Sigmoid colon (tissue), 7 donors: ENCODE data around the gene TRUB2. TPM values are rescaled to one million over a fixed set of nuclear protein-coding genes. Genes with fewer than 3 reads are reported as not detected.
A peak's percentile ranks its signal among the peaks of the same experiment; 100 is the strongest.

Source experiments
- DNase-seq: peaks from one replicate; pipeline ENCODE4 v3.0.0-alpha.2; 2019
- H3K27ac ChIP-seq, 4 donors: fragments of 200-600 bp; sonication (generic); one replicate each; pipeline ENCODE4 v1.5.1; 2016 to 2019; ENCODE audit warnings: mild to moderate bottlenecking in 1 of 4
- H3K27me3 ChIP-seq, 3 donors: fragments of 200-600 bp; sonication (generic); one replicate each; pipeline ENCODE4 v1.5.1; 2019; ENCODE audit warnings: mild to moderate bottlenecking in 1 of 3
- H3K36me3 ChIP-seq, 4 donors: fragments of 200-600 bp; sonication (generic); one replicate each; pipeline ENCODE4 v1.5.1; 2016 to 2019
- H3K4me1 ChIP-seq, 4 donors: fragments of 200-600 bp; sonication (generic); one replicate each; pipeline ENCODE4 v1.5.1; 2017 to 2019
- H3K4me3 ChIP-seq, 4 donors: fragments of 200-600 bp; sonication (generic); one replicate each; pipeline ENCODE4 v1.5.1; 2017 to 2019; ENCODE audit warnings: mild to moderate bottlenecking in 2 of 4, moderate library complexity in 1 of 4
- H3K9me3 ChIP-seq, 4 donors: fragments of 200-600 bp in 3 of 4; sonication (generic) in 3 of 4; one replicate each; pipeline versions ENCODE4 v1.5.1 to v1.6.1; 2013 to 2019
- CTCF ChIP-seq, 4 experiments: fragments of 450-650 bp in 3 of 4; fragments of 200-600 bp in 1 of 4; IDR thresholded peaks; one replicate each; pipeline ENCODE4 v1.5.1; 2016 to 2019; ENCODE audit warnings: antibody characterized with exemption in 4 of 4, mild to moderate bottlenecking in 3 of 4, moderate library complexity in 2 of 4
- EP300 ChIP-seq, 4 donors: sonication (generic); formaldehyde crosslinking; IDR thresholded peaks; one replicate each; pipeline ENCODE4 v1.6.1; 2017; ENCODE audit warnings: antibody characterized with exemption in 4 of 4
- POLR2A ChIP-seq, 2 donors: fragments of 450-650 bp; IDR thresholded peaks; one replicate each; pipeline ENCODE4 v1.6.1; 2016; ENCODE audit warnings: antibody characterized with exemption in 2 of 2, mild to moderate bottlenecking in 2 of 2, moderate library complexity in 2 of 2
- POLR2AphosphoS5 ChIP-seq, 4 donors: sonication (generic); formaldehyde crosslinking; IDR thresholded peaks; one replicate each; pipeline ENCODE4 v1.6.1; 2017; ENCODE audit warnings: antibody characterized with exemption in 4 of 4
- WGBS, 2 donors: extraction: QIAGEN DNeasy Blood & Tissue Kit; methylation state at CpG; one replicate each; pipeline ENCODE4 v1.1.7; 2013; 5-methylcytosine and 5-hydroxymethylcytosine counted together
- intact Hi-C: fragments of 100-400 bp; cut with DNase I; formaldehyde crosslinking; loops from one replicate; pipeline ENCODE4 v1.15.1; 2023
- polyA plus RNA-seq, 3 donors: library from polyadenylated mRNA; stranded (reverse); fragments of 200-250 nt; gene quantifications; one replicate each; pipeline ENCODE4 v1.2.3, GENCODE V29; 2013
- total RNA-seq, 4 donors: library from RNA; depleted of rRNA; stranded (reverse); fragments of >200 nt; gene quantifications; one replicate each; pipeline ENCODE4 v1.1.0, GENCODE V29; 2016
- donor health status: healthy with polysubstance abuse.
- donor health status: Bipolar disorder and iron deficiency.
- donor health status: healthy.

TRUB2 gene
- total and polyA plus RNA-seq, 7 donors = 7.6 to 20.8 (median 14.1) TPM

- peaks cover 8 to 42% (median 19%) of the 10 kb centered on the region in 4 donors for H3K36me3 ChIP-seq
- peaks cover 0 to 27% (median 25%) of the 10 kb centered on the region in 4 donors for H3K4me1 ChIP-seq
- TF ChIP-seq POLR2AphosphoS5 (IDR thresholded peaks at IDR 0.05) = no peak
- TF ChIP-seq POLR2A (IDR thresholded peaks at IDR 0.05) = no peak
- no peak for TF ChIP-seq CTCF (IDR thresholded peaks at IDR 0.05)
- TF ChIP-seq EP300 (IDR thresholded peaks at IDR 0.05) = no peak
- 21 to 25% methylated on average over 16 of the region's 16 CpGs for WGBS, 2 donors
- DNase-seq = no peak
- H3K27ac ChIP-seq = peak overlapping the region; percentile 85 to 90 (median 88)
- H3K4me3 ChIP-seq = peak overlapping the region; percentile 63 to 97 (median 86)
- no peaks in the 10 kb centered on the region for H3K9me3 ChIP-seq
- no peaks in the 10 kb centered on the region for H3K27me3 ChIP-seq
- intact Hi-C loops = loop anchor here (2.0 to 5.0 kb wide), 2 partner anchors 18 to 46 kb away; partner anchors contain the start of genes GOLGA2, SLC27A4 and SWI5
Measured at GRCh38 chr9:128323212-128323730, 1.0 kb upstream of the TRUB2 start.

DNA sequence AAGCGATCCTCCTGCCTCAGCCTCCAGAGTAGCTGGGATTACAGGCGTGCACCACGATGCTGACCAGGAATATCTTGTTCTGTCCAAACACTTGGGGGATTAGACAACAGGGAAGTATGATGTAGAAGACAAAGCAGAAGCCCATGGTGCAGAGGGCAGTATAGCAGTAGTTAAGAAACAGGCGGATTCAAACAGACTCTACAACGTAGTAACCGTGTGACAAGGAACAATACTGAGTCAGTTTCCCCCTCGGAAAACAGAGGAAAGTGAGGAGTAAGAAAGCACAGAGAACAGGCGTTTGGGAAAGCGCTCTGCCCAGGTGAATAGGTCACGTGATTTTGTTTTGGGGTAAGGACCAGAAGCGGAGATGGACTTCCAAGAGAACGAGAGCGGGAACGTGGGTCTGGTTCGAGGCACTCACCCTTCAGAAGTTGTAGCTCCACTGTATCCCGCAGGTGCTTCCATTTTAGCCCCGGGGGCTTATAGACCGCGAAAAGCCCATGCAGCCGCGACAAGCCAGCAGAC is 306 bp downstream of the TRUB2 start:
- H3K36me3 ChIP-seq = peaks cover 7 to 42% (median 14%) of the 10 kb centered on the region in 4 donors
- no peaks in the 10 kb centered on the region for H3K9me3 ChIP-seq
- no peak for DNase-seq
- peak overlapping the region; percentile 85 to 90 (median 88) for H3K27ac ChIP-seq
- peak overlapping the region; percentile 63 to 97 (median 86) for H3K4me3 ChIP-seq
- no peak for TF ChIP-seq POLR2AphosphoS5 (IDR thresholded peaks at IDR 0.05)
- TF ChIP-seq EP300 (IDR thresholded peaks at IDR 0.05) = no peak
- TF ChIP-seq CTCF (IDR thresholded peaks at IDR 0.05) = no peak
- TF ChIP-seq POLR2A (IDR thresholded peaks at IDR 0.05) = no peak
- peaks cover 0 to 27% (median 25%) of the 10 kb centered on the region in 4 donors for H3K4me1 ChIP-seq
- H3K27me3 ChIP-seq = no peaks in the 10 kb centered on the region
- 1 to 2% methylated on average over 21 of the region's 21 CpGs for WGBS, 2 donors
- intact Hi-C loops = loop anchor here (2.0 to 5.0 kb wide), 2 partner anchors 19 to 45 kb away; partner anchors contain the start of genes GOLGA2, SLC27A4 and SWI5

DNA sequence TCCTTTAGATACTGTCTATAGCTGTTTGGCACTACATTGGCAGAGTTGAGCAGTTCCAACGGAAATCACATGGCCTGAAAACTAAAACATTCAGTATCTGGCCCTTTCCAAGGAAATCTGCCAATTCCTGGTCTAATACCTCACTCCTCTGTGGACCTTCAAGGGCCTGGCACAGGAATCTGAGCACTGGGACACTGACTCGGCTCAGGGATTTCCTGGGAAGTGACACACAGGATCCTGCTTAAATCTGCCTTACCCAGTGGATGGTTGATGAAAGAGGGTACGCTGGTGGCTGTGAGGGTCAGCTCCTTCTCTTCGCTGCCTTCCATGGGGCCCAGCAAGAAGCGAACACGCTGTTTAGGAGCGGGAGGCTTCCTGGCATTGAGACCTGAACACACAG is 904 bp downstream of the TRUB2 start:
- TF ChIP-seq POLR2A (IDR thresholded peaks at IDR 0.05) = no peak
- TF ChIP-seq EP300 (IDR thresholded peaks at IDR 0.05) = no peak
- no peak for TF ChIP-seq POLR2AphosphoS5 (IDR thresholded peaks at IDR 0.05)
- TF ChIP-seq CTCF (IDR thresholded peaks at IDR 0.05) = no peak

DNA sequence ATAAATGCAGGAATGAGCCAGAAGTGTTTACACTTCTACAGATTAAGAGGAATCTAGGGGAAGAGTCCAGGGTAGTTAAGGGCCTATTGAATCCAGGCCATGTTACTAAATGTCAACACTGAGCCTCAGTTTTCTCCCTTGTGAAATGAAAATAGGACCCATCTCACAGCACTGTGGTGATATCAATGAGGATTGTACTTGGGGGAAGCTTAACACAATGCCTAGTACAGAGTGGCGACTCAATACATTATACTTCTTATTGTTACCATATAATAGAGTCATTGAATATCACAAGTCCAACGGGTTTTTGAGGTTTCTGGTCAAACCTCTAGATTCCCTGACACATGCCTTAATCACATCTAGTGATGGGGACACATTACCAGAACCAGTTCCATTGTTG is 4.6 kb downstream of the TRUB2 start:
- Histone ChIP-seq H3K27ac (no peak overlapping the region), H3K36me3 (peaks cover 4 to 59% (median 23%) of the 10 kb centered on the region in 4 donors), H3K4me3 (no peak overlapping the region), H3K9me3 (no peaks in the 10 kb centered on the region), H3K4me1 (peaks cover 0 to 9% (median 9%) of the 10 kb centered on the region in 4 donors), H3K27me3 (no peaks in the 10 kb centered on the region)
- intact Hi-C loops = no loop called here
- TF ChIP-seq POLR2A (IDR thresholded peaks at IDR 0.05) (no peak), CTCF (IDR thresholded peaks at IDR 0.05) (no peak), POLR2AphosphoS5 (IDR thresholded peaks at IDR 0.05) (no peak), EP300 (IDR thresholded peaks at IDR 0.05) (no peak)
- WGBS, 2 donors = 65 to 80% methylated on average over 2 of the region's 2 CpGs
- DNase-seq = no peak

More for the DNA sequence above, 904 bp downstream of the TRUB2 start:
- intact Hi-C loops = loop anchor here (5.0 kb wide), 1 partner anchor 44 kb away; the partner anchor contains the start of genes GOLGA2 and SWI5
- Histone ChIP-seq H3K27me3 (no peaks in the 10 kb centered on the region), H3K36me3 (peaks cover 11 to 42% (median 14%) of the 10 kb centered on the region in 4 donors), H3K4me3 (peak overlapping the region in 3 of 4 donors; percentile 81 to 97 (median 92)), H3K27ac (no peak overlapping the region), H3K4me1 (peaks cover 0 to 27% (median 25%) of the 10 kb centered on the region in 4 donors), H3K9me3 (no peaks in the 10 kb centered on the region)
- WGBS, 2 donors = 87 to 88% methylated on average over 7 of the region's 7 CpGs
- DNase-seq = no peak
